HL-60 (cell line): ENCODE data around the gene KCNE1.

Experiments used
- GABPA ChIP-seq: IDR thresholded peaks from 2 replicates; pipeline ENCODE4 v1.6.1; 2012; ENCODE audit warnings: low read depth
- TF ChIP-seq, protein P1 (sequence below): IDR thresholded peaks from one replicate; pipeline ENCODE4 v1.5.1; 2011; ENCODE audit warnings: low read length, control low read depth, inconsistent platforms; ENCODE audit not compliant: insufficient read depth
- TF ChIP-seq, protein P2 (sequence below): IDR thresholded peaks from 2 replicates; pipeline ENCODE4 v1.6.1; 2012; ENCODE audit warnings: low read depth; ENCODE audit not compliant: insufficient replicate concordance

DNA sequence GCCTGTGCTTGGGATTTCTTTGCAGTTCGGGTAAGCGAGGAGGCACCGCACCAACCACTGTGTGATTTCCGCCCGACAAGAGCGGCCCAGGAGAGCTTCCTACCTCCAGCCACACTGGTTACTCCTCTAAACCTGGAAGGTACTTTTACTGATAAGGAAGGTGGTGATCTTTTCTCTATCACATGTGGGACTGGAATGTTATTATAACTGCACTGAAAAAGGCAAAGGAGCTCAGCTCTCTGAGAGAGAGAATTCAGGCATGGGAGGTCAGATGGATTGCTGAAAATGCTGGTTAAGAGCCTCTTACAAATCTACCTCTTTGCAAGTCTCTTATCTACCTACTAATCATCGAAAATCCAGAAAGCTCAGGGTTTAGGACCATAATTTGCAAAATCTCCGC is 7.7 kb upstream of the KCNE1 start:
- TF ChIP-seq, protein P1, sequence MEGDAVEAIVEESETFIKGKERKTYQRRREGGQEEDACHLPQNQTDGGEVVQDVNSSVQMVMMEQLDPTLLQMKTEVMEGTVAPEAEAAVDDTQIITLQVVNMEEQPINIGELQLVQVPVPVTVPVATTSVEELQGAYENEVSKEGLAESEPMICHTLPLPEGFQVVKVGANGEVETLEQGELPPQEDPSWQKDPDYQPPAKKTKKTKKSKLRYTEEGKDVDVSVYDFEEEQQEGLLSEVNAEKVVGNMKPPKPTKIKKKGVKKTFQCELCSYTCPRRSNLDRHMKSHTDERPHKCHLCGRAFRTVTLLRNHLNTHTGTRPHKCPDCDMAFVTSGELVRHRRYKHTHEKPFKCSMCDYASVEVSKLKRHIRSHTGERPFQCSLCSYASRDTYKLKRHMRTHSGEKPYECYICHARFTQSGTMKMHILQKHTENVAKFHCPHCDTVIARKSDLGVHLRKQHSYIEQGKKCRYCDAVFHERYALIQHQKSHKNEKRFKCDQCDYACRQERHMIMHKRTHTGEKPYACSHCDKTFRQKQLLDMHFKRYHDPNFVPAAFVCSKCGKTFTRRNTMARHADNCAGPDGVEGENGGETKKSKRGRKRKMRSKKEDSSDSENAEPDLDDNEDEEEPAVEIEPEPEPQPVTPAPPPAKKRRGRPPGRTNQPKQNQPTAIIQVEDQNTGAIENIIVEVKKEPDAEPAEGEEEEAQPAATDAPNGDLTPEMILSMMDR, result no peak
- TF ChIP-seq GABPA, result no peak
- TF ChIP-seq, protein P2, sequence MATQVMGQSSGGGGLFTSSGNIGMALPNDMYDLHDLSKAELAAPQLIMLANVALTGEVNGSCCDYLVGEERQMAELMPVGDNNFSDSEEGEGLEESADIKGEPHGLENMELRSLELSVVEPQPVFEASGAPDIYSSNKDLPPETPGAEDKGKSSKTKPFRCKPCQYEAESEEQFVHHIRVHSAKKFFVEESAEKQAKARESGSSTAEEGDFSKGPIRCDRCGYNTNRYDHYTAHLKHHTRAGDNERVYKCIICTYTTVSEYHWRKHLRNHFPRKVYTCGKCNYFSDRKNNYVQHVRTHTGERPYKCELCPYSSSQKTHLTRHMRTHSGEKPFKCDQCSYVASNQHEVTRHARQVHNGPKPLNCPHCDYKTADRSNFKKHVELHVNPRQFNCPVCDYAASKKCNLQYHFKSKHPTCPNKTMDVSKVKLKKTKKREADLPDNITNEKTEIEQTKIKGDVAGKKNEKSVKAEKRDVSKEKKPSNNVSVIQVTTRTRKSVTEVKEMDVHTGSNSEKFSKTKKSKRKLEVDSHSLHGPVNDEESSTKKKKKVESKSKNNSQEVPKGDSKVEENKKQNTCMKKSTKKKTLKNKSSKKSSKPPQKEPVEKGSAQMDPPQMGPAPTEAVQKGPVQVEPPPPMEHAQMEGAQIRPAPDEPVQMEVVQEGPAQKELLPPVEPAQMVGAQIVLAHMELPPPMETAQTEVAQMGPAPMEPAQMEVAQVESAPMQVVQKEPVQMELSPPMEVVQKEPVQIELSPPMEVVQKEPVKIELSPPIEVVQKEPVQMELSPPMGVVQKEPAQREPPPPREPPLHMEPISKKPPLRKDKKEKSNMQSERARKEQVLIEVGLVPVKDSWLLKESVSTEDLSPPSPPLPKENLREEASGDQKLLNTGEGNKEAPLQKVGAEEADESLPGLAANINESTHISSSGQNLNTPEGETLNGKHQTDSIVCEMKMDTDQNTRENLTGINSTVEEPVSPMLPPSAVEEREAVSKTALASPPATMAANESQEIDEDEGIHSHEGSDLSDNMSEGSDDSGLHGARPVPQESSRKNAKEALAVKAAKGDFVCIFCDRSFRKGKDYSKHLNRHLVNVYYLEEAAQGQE, result no peak
